ENCODE measurements around the gene KRT17.
A peak's percentile ranks its signal among the peaks of the same experiment; 100 is the strongest.
"Not testable (repeated sequence)": the region's sequence is repeated elsewhere in the genome, so short reads cannot be mapped to it uniquely, and the experiment has no call there.

The KRT17 gene

DNA sequence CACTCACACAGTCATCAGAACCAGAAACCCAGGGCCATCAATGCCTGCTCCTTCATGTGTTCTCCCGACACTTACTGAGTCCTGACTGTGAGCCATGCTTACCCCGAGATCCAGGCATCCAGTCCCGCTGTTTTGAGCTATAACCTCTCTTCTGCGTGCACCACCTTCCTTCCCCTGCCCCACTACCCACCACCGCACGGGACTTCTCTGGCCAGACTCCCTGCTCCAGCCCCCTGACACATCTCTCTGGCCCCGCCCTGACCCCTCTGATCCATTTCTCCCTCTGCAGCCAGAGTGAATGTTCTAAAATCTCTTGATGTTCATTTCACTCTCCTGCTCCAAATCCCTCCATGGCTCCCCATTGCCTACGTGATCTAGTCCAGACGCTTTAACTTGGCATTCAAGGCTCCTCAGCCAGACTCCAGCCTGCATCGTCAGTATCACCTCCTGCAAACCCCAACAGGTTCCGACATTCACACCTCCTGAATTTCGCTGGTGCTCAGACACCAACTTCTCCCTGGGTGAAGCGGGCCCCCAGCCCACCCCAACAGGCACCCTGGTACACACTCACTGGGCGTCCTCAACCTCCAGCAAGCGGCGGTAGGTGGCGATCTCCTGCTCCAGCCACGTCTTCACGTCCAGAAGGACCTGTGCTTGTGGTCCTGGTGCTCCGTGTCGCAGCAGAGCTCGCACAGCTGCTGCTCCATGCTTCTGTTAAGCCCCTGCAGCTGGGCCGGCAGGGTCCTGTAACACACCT is 3.1 kb upstream of the KRT17 start:
- peaks cover 6% of the 10 kb centered on the region for H3K27me3 Mint-ChIP-seq (ENCODE audit: low read depth, poor library complexity)
- no peaks in the 10 kb centered on the region for H3K9me3 Mint-ChIP-seq
- H3K27ac Mint-ChIP-seq: peak overlapping the region; percentile 83
- TF ChIP-seq CTCF (IDR thresholded peaks at IDR 0.05): no peak
- peaks cover 24% of the 10 kb centered on the region for H3K4me1 Mint-ChIP-seq
- no peaks in the 10 kb centered on the region for H3K36me3 Mint-ChIP-seq (ENCODE audit: low read depth)
- no peak for DNase-seq
- no peak overlapping the region for H3K4me3 Mint-ChIP-seq

GRCh38 chr17:41626914-41627295 is 2.5 kb upstream of the KRT17 start:
- H3K27me3 Mint-ChIP-seq (ENCODE audit: low read depth, poor library complexity); H3K4me3 Mint-ChIP-seq; H3K9me3 Mint-ChIP-seq; H3K36me3 Mint-ChIP-seq (ENCODE audit: low read depth); H3K27ac Mint-ChIP-seq; DNase-seq: not testable (repeated sequence)
- H3K4me1 Mint-ChIP-seq: peaks cover 25% of the 10 kb centered on the region

DNA sequence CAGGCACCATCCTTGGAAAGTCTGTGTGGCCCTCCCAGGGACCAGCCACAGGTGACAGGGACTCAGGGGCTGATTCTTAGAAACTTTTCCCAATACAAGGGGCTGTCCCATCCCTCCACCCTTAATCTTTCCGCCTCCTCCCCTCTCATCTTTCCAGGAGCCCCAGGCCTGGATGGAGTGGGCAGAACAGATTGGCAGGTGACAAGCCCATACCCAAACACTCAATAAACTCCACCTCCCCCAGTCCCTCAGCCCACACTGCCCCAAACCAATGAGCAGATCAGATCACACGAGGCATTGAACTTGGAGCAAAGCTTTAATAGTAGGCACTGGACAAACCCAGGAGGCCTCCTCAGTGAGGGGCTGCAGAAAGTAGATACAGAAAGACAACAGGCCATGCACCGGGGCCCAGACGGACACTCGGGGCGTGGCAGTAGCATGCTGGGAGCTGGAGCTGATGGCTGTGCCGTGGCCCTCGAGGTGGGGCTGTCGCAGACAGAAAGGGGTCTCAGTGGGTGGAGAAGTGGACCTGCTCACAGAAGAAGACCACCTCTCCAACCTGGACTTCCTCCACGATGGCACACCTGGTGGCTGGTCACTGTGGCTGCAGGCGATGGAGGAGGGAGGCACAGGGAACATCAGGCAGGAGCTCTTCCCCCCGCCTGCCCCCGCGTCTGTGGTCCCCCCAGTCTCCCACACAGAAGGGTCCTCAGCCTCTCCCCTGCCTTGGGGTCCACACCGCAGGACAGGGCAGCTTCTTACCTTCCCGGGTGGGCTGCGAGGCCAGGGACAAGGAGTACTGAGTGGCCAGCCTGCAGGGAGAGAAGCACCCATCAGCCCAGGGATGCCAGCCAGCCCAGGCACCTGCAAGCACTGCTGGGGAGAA is 1.9 kb upstream of the KRT17 start:
- H3K36me3 Mint-ChIP-seq (ENCODE audit: low read depth); H3K27ac Mint-ChIP-seq; H3K27me3 Mint-ChIP-seq (ENCODE audit: low read depth, poor library complexity); H3K4me3 Mint-ChIP-seq; H3K9me3 Mint-ChIP-seq; DNase-seq: not testable (repeated sequence)
- H3K4me1 Mint-ChIP-seq: peaks cover 28% of the 10 kb centered on the region

DNA sequence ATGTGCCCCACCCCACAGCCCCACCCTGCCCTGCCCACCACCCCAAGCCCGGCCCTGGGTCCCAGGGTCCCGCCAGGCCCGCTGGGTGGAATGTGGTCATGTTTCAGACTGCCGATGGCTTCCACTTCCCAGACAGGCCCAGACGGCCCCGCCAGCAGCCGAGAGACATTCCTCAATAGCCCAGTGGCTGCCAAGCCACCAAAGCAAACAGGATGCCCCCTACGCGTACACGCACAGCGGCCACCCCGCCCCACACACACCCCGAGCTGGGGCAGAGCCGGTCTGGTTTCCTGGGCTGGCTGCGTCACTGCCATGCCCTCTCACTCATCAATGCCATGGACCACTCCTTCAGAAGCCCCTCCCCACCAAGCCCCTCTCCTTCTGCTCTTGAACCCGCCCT is 1.2 kb upstream of the KRT17 start:
- Mint-ChIP-seq H3K27ac (no peak overlapping the region), H3K27me3 (ENCODE audit: low read depth, poor library complexity) (peaks cover 6% of the 10 kb centered on the region), H3K4me3 (no peak overlapping the region), H3K4me1 (peaks cover 32% of the 10 kb centered on the region), H3K36me3 (ENCODE audit: low read depth) (no peaks in the 10 kb centered on the region), H3K9me3 (no peaks in the 10 kb centered on the region)
- no peak for TF ChIP-seq CTCF (IDR thresholded peaks at IDR 0.05)
- DNase-seq: no peak

DNA sequence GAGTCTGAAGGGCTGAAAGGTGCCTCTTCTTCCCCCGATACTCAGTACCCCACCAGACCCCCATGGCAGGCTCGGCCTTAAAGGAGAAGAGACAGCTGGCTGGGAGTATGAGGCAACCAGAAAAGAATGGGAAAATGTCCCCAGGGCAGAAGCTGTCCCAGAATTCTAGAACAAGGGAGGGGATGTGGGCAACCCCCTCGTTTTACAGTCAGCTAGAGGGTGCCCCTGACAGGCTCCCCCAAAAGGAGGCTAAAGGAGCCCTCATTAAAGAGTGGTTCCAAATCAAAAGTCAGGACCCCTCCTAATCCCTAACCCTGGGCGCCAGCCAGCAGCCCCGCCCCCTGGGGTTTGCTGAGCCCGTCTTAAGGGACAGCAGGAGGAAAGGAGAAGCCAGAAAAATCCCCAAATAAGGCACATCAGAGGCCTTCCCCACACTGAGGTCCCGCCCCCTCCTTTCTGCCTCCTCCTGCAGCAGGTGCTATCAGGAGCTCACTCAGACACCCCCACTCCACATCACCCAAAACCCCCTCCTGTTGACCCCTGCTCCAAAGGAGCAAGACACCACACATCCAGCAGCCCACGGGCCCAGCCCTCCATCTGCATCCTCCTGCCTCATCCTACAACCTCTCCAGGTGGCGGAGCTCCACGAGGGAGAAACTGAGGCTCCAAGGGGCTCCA is 1.1 kb downstream of the KRT17 start:
- H3K27me3 Mint-ChIP-seq (ENCODE audit: low read depth, poor library complexity); H3K4me3 Mint-ChIP-seq; H3K27ac Mint-ChIP-seq; DNase-seq; H3K36me3 Mint-ChIP-seq (ENCODE audit: low read depth); H3K9me3 Mint-ChIP-seq: not testable (repeated sequence)
- H3K4me1 Mint-ChIP-seq: peaks cover 41% of the 10 kb centered on the region

DNA sequence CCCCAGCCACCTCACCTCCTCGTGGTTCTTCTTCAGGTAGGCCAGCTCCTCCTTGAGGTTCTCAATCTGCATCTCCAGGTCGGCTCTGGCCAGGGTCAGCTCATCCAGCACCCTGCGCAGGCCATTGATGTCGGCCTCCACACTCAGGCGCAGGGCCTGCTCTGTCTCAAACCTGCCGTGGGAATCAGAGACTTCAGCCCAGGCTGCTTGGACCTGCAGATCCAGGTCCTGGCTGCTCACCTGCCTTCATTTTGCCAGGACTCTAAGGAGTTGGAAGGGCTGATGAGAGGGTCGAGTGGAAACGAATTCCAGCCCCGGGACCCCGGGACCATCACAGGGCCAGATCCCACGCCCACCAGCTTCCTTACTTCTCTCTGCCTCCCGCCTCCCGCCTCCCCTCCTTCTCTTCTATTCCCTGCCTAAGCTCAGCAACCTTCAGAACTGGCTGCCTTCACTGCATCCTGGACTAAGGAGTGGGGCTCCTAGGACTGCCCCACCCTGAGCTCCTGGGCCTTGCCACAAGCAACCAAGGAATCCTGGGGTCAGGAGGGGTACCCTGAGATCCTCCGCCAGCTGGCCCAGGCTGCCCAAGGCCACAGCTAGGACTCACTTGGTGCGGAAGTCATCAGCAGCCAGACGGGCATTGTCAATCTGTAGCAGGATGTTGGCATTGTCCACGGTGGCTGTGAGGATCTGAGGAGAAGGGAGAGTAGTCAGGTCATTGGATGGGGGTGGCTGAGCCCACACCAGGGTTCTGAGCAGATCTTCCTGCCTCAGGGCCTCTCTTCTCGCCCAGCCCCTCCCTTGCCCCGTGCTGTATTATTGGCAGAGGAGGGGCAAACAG is 1.8 kb downstream of the KRT17 start:
- H3K9me3 Mint-ChIP-seq; H3K4me3 Mint-ChIP-seq; DNase-seq; H3K36me3 Mint-ChIP-seq (ENCODE audit: low read depth); H3K27me3 Mint-ChIP-seq (ENCODE audit: low read depth, poor library complexity): not testable (repeated sequence)
- H3K4me1 Mint-ChIP-seq: peaks cover 47% of the 10 kb centered on the region
- H3K27ac Mint-ChIP-seq: peak overlapping the region; percentile 75

DNA sequence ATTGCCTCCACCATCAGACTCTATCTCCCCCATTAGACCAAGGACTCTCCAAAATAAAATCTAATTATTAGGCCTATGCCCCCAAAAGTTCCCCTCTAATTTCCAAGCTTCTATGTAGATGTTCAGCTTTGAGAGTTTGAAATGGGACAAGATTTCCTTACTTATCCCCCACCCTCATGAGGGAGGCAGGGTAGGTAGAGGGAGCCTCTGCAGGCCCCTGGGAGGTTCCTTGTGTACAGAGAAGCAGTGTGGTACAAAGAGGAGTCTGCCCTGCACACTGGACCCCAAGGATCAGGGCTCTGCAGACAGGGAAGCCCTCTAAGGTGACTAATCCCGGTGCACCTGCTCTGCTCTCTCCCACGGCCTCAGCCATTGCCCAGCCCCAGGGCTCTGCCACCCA is 2.5 kb downstream of the KRT17 start:
- peaks cover 44% of the 10 kb centered on the region for H3K4me1 Mint-ChIP-seq
- H3K27ac Mint-ChIP-seq: no peak overlapping the region

DNA sequence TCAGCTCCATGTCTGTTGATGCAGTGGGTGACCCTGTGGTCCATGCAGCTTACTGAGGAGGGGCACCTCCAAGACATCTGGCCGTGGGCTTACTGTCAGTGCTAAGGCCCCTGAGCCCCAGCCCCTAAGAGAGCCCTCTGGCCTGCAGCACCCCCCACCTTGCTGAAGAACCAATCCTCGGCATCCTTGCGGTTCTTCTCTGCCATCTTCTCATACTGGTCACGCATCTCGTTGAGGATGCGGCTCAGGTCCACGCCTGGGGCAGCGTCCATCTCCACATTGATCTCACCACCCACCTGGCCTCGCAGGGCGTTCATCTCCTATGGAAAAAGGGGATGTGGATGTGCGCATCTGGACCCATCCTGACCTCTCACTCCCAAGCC is 2.9 kb downstream of the KRT17 start:
- H3K9me3 Mint-ChIP-seq; H3K27ac Mint-ChIP-seq; H3K4me3 Mint-ChIP-seq; DNase-seq; H3K36me3 Mint-ChIP-seq (ENCODE audit: low read depth); H3K27me3 Mint-ChIP-seq (ENCODE audit: low read depth, poor library complexity): not testable (repeated sequence)
- H3K4me1 Mint-ChIP-seq: peaks cover 48% of the 10 kb centered on the region

More for the DNA sequence above, 2.5 kb downstream of the KRT17 start:
- Mint-ChIP-seq H3K4me3 (no peak overlapping the region), H3K27me3 (ENCODE audit: low read depth, poor library complexity) (peaks cover 8% of the 10 kb centered on the region), H3K9me3 (no peaks in the 10 kb centered on the region), H3K36me3 (ENCODE audit: low read depth) (no peaks in the 10 kb centered on the region)
- TF ChIP-seq CTCF (IDR thresholded peaks at IDR 0.05): no peak
- no peak for DNase-seq
